SK-N-SH (cell line): ENCODE results near the gene GMPR2. TPM values are rescaled to one million over a fixed set of nuclear protein-coding genes. Genes with fewer than 3 reads are reported as not detected.

Experiments
- CTCF ChIA-PET: fragments of 300-600, 350-600 bp; formaldehyde crosslinking; extraction: SDS; loops from one replicate; lab custom pipeline; 2021; lab: Yijun Ruan, JAX
- POLR2A ChIA-PET: fragments of 350-600 bp; sonication (Branson Sonifier 250); formaldehyde crosslinking; extraction: SDS; loops from one replicate; lab custom pipeline; 2020; ENCODE audit warnings: antibody characterized with exemption, inconsistent platforms; lab: Yijun Ruan, JAX
- DNase-seq: peaks from one replicate; pipeline ENCODE4 v3.0.0; 2012
- H2AFZ ChIP-seq: fragments of 200-600 bp; sonication (generic); 2 replicates; pipeline ENCODE4 v1.8.1; 2016; ENCODE audit warnings: antibody characterized with exemption, mild to moderate bottlenecking, low read depth
- H3F3A ChIP-seq: fragments of 200-600 bp; sonication (generic); replicated peaks from 2 replicates; pipeline ENCODE3; 2016; ENCODE audit warnings: antibody characterized with exemption, mild to moderate bottlenecking; ENCODE audit not compliant: insufficient read depth
- H3K27ac ChIP-seq, 2 experiments: fragments of 200-500 bp in 1 of 2; fragments of 200-600 bp in 1 of 2; sonication (Bioruptor generic) in 1 of 2; sonication (generic), shearing (Covaris generic) in 1 of 2; 2 replicates each; pipeline versions ENCODE4 v1.5.1 to v1.6.1; 2014 to 2016; ENCODE audit warnings: low read depth in 2 of 2, inconsistent platforms in 1 of 2, low read length in 1 of 2, mild to moderate bottlenecking in 1 of 2, mixed read lengths in 1 of 2
- H3K27me3 ChIP-seq: fragments of 200-600 bp; sonication (generic), shearing (Covaris generic); 2 replicates; pipeline ENCODE4 v1.6.1; 2016; ENCODE audit warnings: mixed run types; ENCODE audit not compliant: insufficient read depth
- H3K36me3 ChIP-seq, 2 experiments: fragments of 200-500 bp in 1 of 2; fragments of 200-600 bp in 1 of 2; sonication (Bioruptor generic) in 1 of 2; sonication (generic) in 1 of 2; replicated peaks in 1 of 2; 2 replicates each; pipeline versions ENCODE3 to v1.5.1; 2014 to 2016; ENCODE audit warnings: low read length in 1 of 2, mild to moderate bottlenecking in 1 of 2; ENCODE audit not compliant: insufficient read depth in 2 of 2, control insufficient read depth in 1 of 2
- H3K4me1 ChIP-seq, 2 experiments: fragments of 200-500 bp in 1 of 2; fragments of 200-600 bp in 1 of 2; sonication (Bioruptor generic) in 1 of 2; sonication (generic), shearing (Covaris generic) in 1 of 2; 2 replicates each; pipeline versions ENCODE4 v1.5.1 to v1.6.1; 2014 to 2016; ENCODE audit warnings: low read depth in 1 of 2, low read length in 1 of 2, mixed run types in 1 of 2; ENCODE audit not compliant: insufficient read depth in 2 of 2, control insufficient read depth in 1 of 2
- H3K4me2 ChIP-seq: fragments of 200-600 bp; sonication (generic), shearing (Covaris generic); 2 replicates; pipeline ENCODE4 v1.6.1; 2017; ENCODE audit warnings: mixed run types
- H3K4me3 ChIP-seq, 2 experiments: fragments of 200-500 bp in 1 of 2; fragments of 200-600 bp in 1 of 2; sonication (Bioruptor generic) in 1 of 2; sonication (generic), shearing (Covaris generic) in 1 of 2; 2 replicates each; pipeline versions ENCODE4 v1.5.1 to v1.8.1; 2014 to 2016; ENCODE audit warnings: low read depth in 2 of 2, inconsistent platforms in 1 of 2, low read length in 1 of 2, mild to moderate bottlenecking in 1 of 2, mixed read lengths in 1 of 2, moderate library complexity in 1 of 2
- H3K79me2 ChIP-seq: fragments of 200-600 bp; sonication (generic); 2 replicates; pipeline ENCODE4 v1.8.1; 2017; ENCODE audit warnings: mild to moderate bottlenecking; ENCODE audit not compliant: insufficient read depth
- H3K9ac ChIP-seq: fragments of 200-600 bp; sonication (generic); 2 replicates; pipeline ENCODE4 v1.6.1; 2017; ENCODE audit warnings: mixed run types
- H3K9me2 ChIP-seq: fragments of 200-600 bp; sonication (generic); 2 replicates; pipeline ENCODE4 v1.6.1; 2017; ENCODE audit warnings: mixed run types
- H3K9me3 ChIP-seq: fragments of 200-600 bp; sonication (generic); 2 replicates; pipeline ENCODE4 v1.6.1; 2017; ENCODE audit warnings: mixed run types, mild to moderate bottlenecking, moderate library complexity
- H4K20me1 ChIP-seq: fragments of 200-600 bp; sonication (generic); 2 replicates; pipeline ENCODE4 v1.6.1; 2017; ENCODE audit warnings: mild to moderate bottlenecking, mixed run types; ENCODE audit not compliant: insufficient read depth
- CHD2 ChIP-seq: fragments of 150-350 bp; IDR thresholded peaks from 2 replicates; pipeline ENCODE4 v1.6.1; 2018; ENCODE audit warnings: low read length; ENCODE audit not compliant: partially characterized antibody
- CTCF ChIP-seq: fragments of 200-600 bp; sonication (generic); IDR thresholded peaks from 2 replicates; pipeline ENCODE4 v1.6.1; 2017; ENCODE audit warnings: antibody characterized with exemption, mild to moderate bottlenecking, moderate library complexity
- ELF1 ChIP-seq: IDR thresholded peaks from 2 replicates; pipeline ENCODE4 v1.4.0; 2012
- EP300 ChIP-seq, 2 experiments: IDR thresholded peaks; 2 replicates each; pipeline versions ENCODE4 v1.4.0 to v1.6.1; 2012; ENCODE audit warnings: borderline replicate concordance in 1 of 2, low read depth in 1 of 2, low read length in 1 of 2
- FOSL2 ChIP-seq: IDR thresholded peaks from 2 replicates; pipeline ENCODE4 v1.4.0; 2012; ENCODE audit warnings: low read depth, mild to moderate bottlenecking, moderate library complexity, borderline replicate concordance
- FOXJ3 ChIP-seq: sonication (generic); formaldehyde crosslinking; IDR thresholded peaks from 2 replicates; pipeline ENCODE4 v1.5.1; 2020; ENCODE audit warnings: mild to moderate bottlenecking, missing genetic modification reagents
- JUND ChIP-seq: IDR thresholded peaks from 2 replicates; pipeline ENCODE4 v1.4.0; 2012
- MAX ChIP-seq: IDR thresholded peaks from 2 replicates; pipeline ENCODE4 v1.4.0; 2012; ENCODE audit warnings: low read depth
- MXI1 ChIP-seq: IDR thresholded peaks from 2 replicates; pipeline ENCODE4 v1.6.1; 2012; ENCODE audit warnings: mild to moderate bottlenecking, low read depth, low read length, improper control_type of control experiment
- PBX3 ChIP-seq: IDR thresholded peaks from 2 replicates; pipeline ENCODE4; 2012
- POLR2AphosphoS5 ChIP-seq: IDR thresholded peaks from 2 replicates; pipeline ENCODE4 v1.6.1; 2012; ENCODE audit warnings: low read depth, low read length
- RAD21 ChIP-seq: IDR thresholded peaks from 2 replicates; pipeline ENCODE4 v1.6.1; 2012; ENCODE audit warnings: mild to moderate bottlenecking, low read length
- RCOR1 ChIP-seq: fragments of 150-350 bp; IDR thresholded peaks from 2 replicates; pipeline ENCODE4 v1.6.1; 2017; ENCODE audit warnings: antibody characterized with exemption, low read length
- RFX5 ChIP-seq: IDR thresholded peaks from 2 replicates; pipeline ENCODE4 v1.6.1; 2012; ENCODE audit warnings: mild to moderate bottlenecking, improper control_type of control experiment, low read length
- SIN3A ChIP-seq: IDR thresholded peaks from 2 replicates; pipeline ENCODE4 v1.6.1; 2012; ENCODE audit warnings: low read depth, mild to moderate bottlenecking, low read length, moderate library complexity, borderline replicate concordance
- SMC3 ChIP-seq: IDR thresholded peaks from 2 replicates; pipeline ENCODE4 v1.6.1; 2012; ENCODE audit warnings: low read depth, low read length, improper control_type of control experiment
- TAF1 ChIP-seq: IDR thresholded peaks from 2 replicates; pipeline ENCODE4 v1.6.1; 2012; ENCODE audit warnings: low read depth, mild to moderate bottlenecking, low read length, moderate library complexity, borderline replicate concordance
- TCF12 ChIP-seq: IDR thresholded peaks from 2 replicates; pipeline ENCODE4 v1.4.0; 2012
- TEAD4 ChIP-seq: IDR thresholded peaks from 2 replicates; pipeline ENCODE4 v1.4.0; 2012; ENCODE audit warnings: mild to moderate bottlenecking, borderline replicate concordance; ENCODE audit not compliant: insufficient read depth
- YY1 ChIP-seq: IDR thresholded peaks from 2 replicates; pipeline ENCODE4 v1.4.0; 2012; ENCODE audit warnings: low read depth, mild to moderate bottlenecking
- WGBS: methylation state at CpG from one replicate; pipeline ENCODE4 v1.1.6; 2017; ENCODE audit warnings: low lambda C conversion rate; 5-methylcytosine and 5-hydroxymethylcytosine counted together
- polyA plus RNA-seq, 3 experiments: library from polyadenylated mRNA; depleted of rRNA; stranded (reverse); fragments of >200 nt; gene quantifications; 2 replicates each; pipeline ENCODE4 v1.2.3, GENCODE V29; 2012

GMPR2 gene
- polyA plus RNA-seq, 1 of the 3 experiments (the other 2 are of a cell fraction): 97.0 TPM

- peaks cover 10 to 31% of the 10 kb centered on the region in 2 experiments for H3K36me3 ChIP-seq
- H3K4me1 ChIP-seq: peaks cover 9 to 17% of the 10 kb centered on the region in 2 experiments; a peak in 3 of 4 replicates
- peak within 1 kb of the TSS; percentile 78 for H3K4me2 ChIP-seq
- ChIA-PET POLR2A (interaction anchor here (0.8 to 1.2 kb wide), 4 partner anchors 20 to 221 kb away, joined by 3 to 9 read pairs (median 4); partner anchors contain the start of genes RABGGTA, TINF2 and TM9SF1), CTCF (interaction anchor here (0.7 to 3.8 kb wide), 18 partner anchors 8 to 125 kb away, joined by 3 to 20 read pairs (median 4); partner anchors contain the start of genes IRF9, NOP9, TINF2 and TM9SF1)
- WGBS: 2% methylated on average over 37 of the region's 40 CpGs
- peak within 1 kb of the TSS; percentile 67 for H2AFZ ChIP-seq
- peak within 1 kb of the TSS; percentile 71 to 88 for H3K27ac ChIP-seq
- DNase-seq: peak; percentile 86
- H3K27me3 ChIP-seq: no peaks in the 10 kb centered on the region
- no peaks in the 10 kb centered on the region for H3K9me2 ChIP-seq
- H3K4me3 ChIP-seq: peak within 1 kb of the TSS; percentile 73 to 82
- peaks cover 3% of the 10 kb centered on the region; the same call in 1 of the 2 replicates for H4K20me1 ChIP-seq
- H3F3A ChIP-seq: peaks cover 26% of the 10 kb centered on the region
- TF ChIP-seq RAD21: peak; percentile 69
- peak; percentile 85 for TF ChIP-seq YY1
- TF ChIP-seq SMC3: peak; percentile 39
- TF ChIP-seq SIN3A: peak; percentile 96
- TF ChIP-seq TCF12: 0 out of 2 replicates have a peak, but pooled peaks have one; percentile 5
- TF ChIP-seq MXI1: peak; percentile 76
- peak; percentile 77 for TF ChIP-seq MAX
- peak; percentile 89 for TF ChIP-seq POLR2AphosphoS5
- TF ChIP-seq RFX5: no peak
- TF ChIP-seq ELF1: peak; percentile 39; the same call in 1 of the 2 replicates
- TF ChIP-seq TAF1: peak; percentile 79
- TF ChIP-seq CTCF: peak; percentile 70
- TF ChIP-seq PBX3: 0 out of 2 replicates have a peak, but pooled peaks have one; percentile 33
- TF ChIP-seq FOSL2: peak; percentile 19; the same call in 1 of the 2 replicates
- TF ChIP-seq FOXJ3 (CRISPR knock-in tag): no peak
- no peak for TF ChIP-seq EP300 (IDR thresholded peaks at IDR 0.05; ENCODE audit: borderline replicate concordance in 1 of 2, low read depth in 1 of 2, low read length in 1 of 2)
- peak; percentile 36; the same call in 1 of the 2 replicates for TF ChIP-seq RCOR1
- no peak for TF ChIP-seq TEAD4
- peak; percentile 35; the same call in 1 of the 2 replicates for TF ChIP-seq JUND
- TF ChIP-seq CHD2: peak; percentile 72
- H3K79me2 ChIP-seq: peaks cover 59% of the 10 kb centered on the region
- peak within 1 kb of the TSS; percentile 75 for H3K9ac ChIP-seq
- H3K9me3 ChIP-seq: no peaks in the 10 kb centered on the region
Measured at GRCh38 chr14:24215495-24216344, 17.0 kb upstream of the GMPR2 start, which contains the start of gene MDP1. TSS of gene MDP1 (minus strand) at chr14:24216066. CDS start at chr14:24215955, 111 bp downstream.
